ENCODE results near the gene VGLL3. TPM values are rescaled to one million over a fixed set of nuclear protein-coding genes. Genes with fewer than 3 reads are reported as not detected.

Gene VGLL3
- total RNA-seq, 1 experiment from 2014 or later, result 0.10 TPM

- Histone ChIP-seq H3K27ac (ENCODE audit: low read depth, low read length) (no peak overlapping the region), H3K9me2 (ENCODE audit: insufficient read depth) (no peaks in the 10 kb centered on the region), H3K79me2 (ENCODE audit: insufficient read depth, low read length) (no peaks in the 10 kb centered on the region), H3K9me3 (ENCODE audit: control insufficient read depth in 1 of 2, insufficient read depth in 1 of 2, low read depth in 1 of 2, low read length in 2 of 2) (no peaks in the 10 kb centered on the region), H3K4me1 (ENCODE audit: control insufficient read depth in 1 of 2, insufficient read depth in 2 of 2, low read length in 2 of 2) (peaks cover 3 to 18% of the 10 kb centered on the region in 2 experiments; a peak in 1 of 4 replicates), H2AFZ (ENCODE audit: low read depth, low read length, poor library complexity, severe bottlenecking) (no peak overlapping the region), H3K9ac (ENCODE audit: low read length) (no peak overlapping the region), H4K20me1 (ENCODE audit: insufficient read depth) (no peaks in the 10 kb centered on the region), H3K4me2 (ENCODE audit: low read length) (peak overlapping the region; percentile 42; the same call in 1 of the 2 replicates), H3K27me3 (ENCODE audit: insufficient read depth, low read length) (no peaks in the 10 kb centered on the region), H3K36me3 (ENCODE audit: control insufficient read depth in 1 of 2, insufficient read depth in 2 of 2, low read length in 2 of 2) (no peaks in the 10 kb centered on the region), H3K4me3 (replicated peaks in 1 of 2; ENCODE audit: low read depth in 1 of 2, low read length in 2 of 2) (no peak overlapping the region)
- ChIA-PET POLR2A (no interaction called here), CTCF (no interaction called here), RAD21 (ENCODE audit: low non-redundant PET in 1 of 2, low total read pairs in 2 of 2, uncharacterized antibody in 2 of 2, unreplicated experiment in 2 of 2) (no interaction called here)
- no TSS peak for BruUV-seq (replicated peaks)
- intact Hi-C loops (cut with micrococcal nuclease), result no loop called here
- no peak for TF ChIP-seq ELF1 (IDR thresholded peaks at IDR 0.05; ENCODE audit: borderline replicate concordance, low read depth)
- no peak for TF ChIP-seq JUND (IDR thresholded peaks at IDR 0.05)
- no peak for TF ChIP-seq CTCF (IDR thresholded peaks at IDR 0.05 in 2 of 3, conservative IDR thresholded peaks at IDR 0.05 in 1 of 3; ENCODE audit: borderline replicate concordance in 1 of 3, insufficient read depth in 1 of 3, low read depth in 2 of 3, low read length in 2 of 3)
- TF ChIP-seq SIN3A (IDR thresholded peaks at IDR 0.05; ENCODE audit: low read depth), result no peak
- TF ChIP-seq POLR2AphosphoS5 (IDR thresholded peaks at IDR 0.05; ENCODE audit: low read depth, low read length), result no peak
- DNase-seq (ENCODE audit: low read depth, low spot score) (peak; percentile 21), ATAC-seq (peak; percentile 56)
Observed at GRCh38 chr3:86995537-86995936, 4.6 kb upstream of the VGLL3 start.

GRCh38 chr3:86993704-86994103 is 2.8 kb upstream of the VGLL3 start:
- Histone ChIP-seq H2AFZ (ENCODE audit: low read depth, low read length, poor library complexity, severe bottlenecking) (peak overlapping the region; percentile 16), H3K36me3 (ENCODE audit: control insufficient read depth in 1 of 2, insufficient read depth in 2 of 2, low read length in 2 of 2) (no peaks in the 10 kb centered on the region), H3K9me3 (ENCODE audit: control insufficient read depth in 1 of 2, insufficient read depth in 1 of 2, low read depth in 1 of 2, low read length in 2 of 2) (no peaks in the 10 kb centered on the region), H3K9ac (ENCODE audit: low read length) (no peak overlapping the region), H3K27me3 (ENCODE audit: insufficient read depth, low read length) (no peaks in the 10 kb centered on the region; the same call in 1 of the 2 replicates), H4K20me1 (ENCODE audit: insufficient read depth) (no peaks in the 10 kb centered on the region), H3K4me3 (replicated peaks in 1 of 2; ENCODE audit: low read depth in 1 of 2, low read length in 2 of 2) (no peak overlapping the region), H3K79me2 (ENCODE audit: insufficient read depth, low read length) (no peaks in the 10 kb centered on the region), H3K27ac (ENCODE audit: low read depth, low read length) (no peak overlapping the region), H3K9me2 (ENCODE audit: insufficient read depth) (no peaks in the 10 kb centered on the region), H3K4me2 (ENCODE audit: low read length) (peak overlapping the region; percentile 26), H3K4me1 (ENCODE audit: control insufficient read depth in 1 of 2, insufficient read depth in 2 of 2, low read length in 2 of 2) (peaks cover 6 to 28% of the 10 kb centered on the region in 2 experiments; a peak in 3 of 4 replicates)
- BruUV-seq (replicated peaks), result no TSS peak
- ChIA-PET CTCF (no interaction called here), POLR2A (no interaction called here), RAD21 (ENCODE audit: low non-redundant PET in 1 of 2, low total read pairs in 2 of 2, uncharacterized antibody in 2 of 2, unreplicated experiment in 2 of 2) (no interaction called here)
- TF ChIP-seq TCF7L2 (IDR thresholded peaks at IDR 0.05; ENCODE audit: borderline replicate concordance, extremely low read depth, insufficient read depth, insufficient read length) (no peak), EGR1 (IDR thresholded peaks at IDR 0.05; ENCODE audit: low read depth) (no peak), CBX3 (IDR thresholded peaks at IDR 0.05; ENCODE audit: low read depth) (no peak), REST (IDR thresholded peaks at IDR 0.05; ENCODE audit: low read depth) (no peak), CEBPB (IDR thresholded peaks at IDR 0.05; ENCODE audit: low read depth) (no peak)
- intact Hi-C loops (cut with micrococcal nuclease), result no loop called here
- ATAC-seq, result no peak
- DNase-seq (ENCODE audit: low read depth, low spot score), result no peak
